ENCODE measurements around the gene MAML3. TPM values are rescaled to one million over a fixed set of nuclear protein-coding genes. Genes with fewer than 3 reads are reported as not detected.
"Not testable (repeated sequence)": the region's sequence is repeated elsewhere in the genome, so short reads cannot be mapped to it uniquely, and the experiment has no call there.

MAML3 gene
- polyA plus RNA-seq, 5 donors: 13.3 to 19.2 (median 16.8) TPM

DNA sequence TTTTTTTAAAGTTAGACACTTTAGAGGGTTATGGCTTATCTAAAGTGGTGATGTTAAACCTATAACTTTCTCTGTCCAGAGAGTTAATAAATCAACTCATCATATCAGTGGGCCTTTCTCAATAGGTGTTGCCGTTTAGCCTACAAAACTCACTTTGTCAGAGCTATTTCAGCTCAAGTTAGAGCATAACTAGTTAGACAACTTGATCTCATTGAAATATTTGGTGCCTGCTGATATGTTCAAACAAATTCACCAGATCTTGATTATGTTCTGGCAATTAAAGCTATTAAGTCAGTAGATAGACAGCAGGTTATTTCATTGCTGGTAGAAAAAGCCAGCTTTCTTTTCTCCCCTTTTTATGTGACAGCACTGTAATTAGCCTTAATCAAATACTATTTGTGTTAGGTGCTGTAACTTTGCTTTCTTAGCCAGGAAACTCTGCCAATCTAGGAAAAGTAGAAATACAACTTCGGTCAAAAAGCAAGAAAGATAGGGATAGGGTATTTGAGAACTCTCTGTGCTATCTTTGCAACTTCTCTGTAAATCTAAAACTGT, 191.8 kb downstream of the MAML3 start:
- no peak for DNase-seq

DNA sequence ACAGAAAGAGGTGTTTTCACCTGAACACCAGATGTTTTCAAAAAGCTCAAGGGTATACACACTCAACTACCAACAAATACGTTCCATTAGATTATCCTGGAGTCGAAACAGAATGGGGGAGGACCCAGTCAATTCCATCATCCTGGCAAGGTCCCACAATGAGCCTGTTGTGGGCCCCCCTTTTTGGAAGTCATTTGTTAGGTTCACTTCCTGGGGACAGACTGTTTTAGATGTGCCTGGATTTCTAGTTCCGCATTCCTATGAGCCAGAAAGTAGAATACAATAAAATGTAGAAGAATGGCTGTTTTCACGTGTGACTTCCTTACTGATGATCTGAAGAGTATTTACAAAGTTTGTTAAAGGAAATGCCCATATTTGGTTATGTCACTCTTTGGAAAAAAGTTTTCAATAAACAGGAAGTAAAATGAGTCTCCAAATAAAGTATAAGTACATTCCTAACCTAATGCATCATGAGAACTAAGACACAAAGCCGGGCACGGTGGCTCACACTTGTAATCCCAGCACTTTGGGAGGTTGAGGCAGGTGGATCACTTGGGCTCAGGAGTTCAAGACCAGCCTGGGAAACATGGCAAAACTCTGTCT, 192.5 kb downstream of the MAML3 start:
- no peak for DNase-seq

DNA sequence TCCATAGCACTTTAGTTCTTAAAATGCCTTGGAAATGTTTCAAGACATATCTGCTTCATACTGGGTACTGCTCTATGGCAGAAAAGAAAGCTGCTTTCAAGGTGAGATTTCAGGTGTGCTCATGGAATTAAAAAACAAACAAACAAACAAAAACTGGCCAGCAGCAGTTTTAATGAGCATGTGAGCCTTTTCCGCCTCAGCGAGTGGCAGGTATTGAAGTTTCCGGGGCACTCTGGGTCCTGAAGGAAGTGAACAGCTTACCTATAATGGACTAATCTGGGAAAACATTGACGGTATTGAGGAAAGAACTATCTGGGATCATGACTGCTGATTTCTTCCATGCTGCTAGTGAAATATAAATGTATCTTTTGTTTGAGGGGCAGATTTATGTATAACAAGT, 194.6 kb downstream of the MAML3 start:
- DNase-seq: no peak

DNA sequence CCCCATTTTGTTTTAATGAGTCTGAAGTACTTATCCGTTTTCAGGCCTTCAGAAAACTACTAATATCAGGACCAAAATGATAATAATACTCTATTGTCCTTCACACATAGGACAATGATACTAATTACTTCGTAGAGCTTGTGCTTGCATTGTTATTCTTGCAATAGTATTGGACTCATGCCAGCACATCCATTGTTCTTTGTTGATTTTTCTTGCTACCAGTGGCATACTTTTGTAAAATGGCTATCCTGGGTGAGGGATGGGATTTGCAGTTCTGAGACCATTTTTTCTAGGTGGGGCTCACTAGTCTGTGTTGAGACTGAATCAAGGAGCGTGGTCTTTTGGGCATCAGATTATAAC, 195.3 kb downstream of the MAML3 start:
- DNase-seq: no peak

DNA sequence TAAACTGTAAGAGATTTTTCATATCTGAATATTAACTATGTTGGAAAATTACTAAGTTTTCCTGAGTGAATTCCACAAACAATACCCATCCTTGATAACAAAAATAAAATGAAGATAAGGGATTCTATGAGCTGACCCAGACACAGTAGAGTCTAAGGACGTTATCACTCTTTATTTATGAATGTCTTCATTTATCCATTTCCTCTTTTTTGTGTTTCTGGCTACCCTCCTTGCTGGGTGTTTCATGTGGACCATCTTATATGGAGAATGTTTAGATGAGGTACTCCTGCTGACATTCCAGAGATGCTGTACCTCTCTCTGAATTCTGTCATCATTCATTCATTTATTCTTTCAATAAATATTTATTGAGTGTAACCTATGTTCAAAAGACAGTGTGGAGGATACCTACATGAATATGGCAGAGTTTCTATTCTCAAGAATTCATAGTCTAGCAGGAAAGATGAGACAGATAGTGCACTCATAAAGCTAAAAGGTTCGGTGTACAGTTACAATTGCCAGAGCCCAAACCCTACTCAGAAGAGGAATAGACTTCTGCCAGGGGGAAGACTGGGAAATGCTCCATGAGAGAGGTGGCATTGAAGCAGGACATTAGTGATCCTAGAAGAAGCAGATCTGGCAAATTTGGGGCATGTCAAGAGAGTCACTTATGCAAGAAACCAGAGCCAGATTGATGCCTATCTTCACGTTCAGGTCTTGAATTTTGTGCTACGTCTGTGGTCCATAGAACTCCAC, 195.8 kb downstream of the MAML3 start:
- no peak for DNase-seq

DNA sequence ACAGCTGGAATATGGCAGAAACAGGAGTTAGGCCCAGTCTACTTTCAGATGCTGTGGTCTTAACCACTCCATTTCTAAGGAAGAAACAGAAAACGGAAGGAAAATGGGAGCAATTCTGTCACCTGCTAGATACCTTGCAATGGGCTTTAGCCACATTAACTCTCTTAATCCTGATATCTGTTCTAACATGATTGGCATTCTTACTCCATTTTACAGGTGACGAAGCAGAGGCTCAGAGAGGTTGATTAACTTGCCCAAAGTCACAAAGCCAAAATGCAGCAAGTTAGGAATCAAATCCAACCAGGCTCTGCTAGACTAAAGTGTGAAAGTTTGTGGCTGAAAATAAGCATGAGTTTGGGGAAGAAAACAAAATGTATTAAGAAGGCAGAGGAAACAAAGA, 196.9 kb downstream of the MAML3 start:
- DNase-seq: no peak

DNA sequence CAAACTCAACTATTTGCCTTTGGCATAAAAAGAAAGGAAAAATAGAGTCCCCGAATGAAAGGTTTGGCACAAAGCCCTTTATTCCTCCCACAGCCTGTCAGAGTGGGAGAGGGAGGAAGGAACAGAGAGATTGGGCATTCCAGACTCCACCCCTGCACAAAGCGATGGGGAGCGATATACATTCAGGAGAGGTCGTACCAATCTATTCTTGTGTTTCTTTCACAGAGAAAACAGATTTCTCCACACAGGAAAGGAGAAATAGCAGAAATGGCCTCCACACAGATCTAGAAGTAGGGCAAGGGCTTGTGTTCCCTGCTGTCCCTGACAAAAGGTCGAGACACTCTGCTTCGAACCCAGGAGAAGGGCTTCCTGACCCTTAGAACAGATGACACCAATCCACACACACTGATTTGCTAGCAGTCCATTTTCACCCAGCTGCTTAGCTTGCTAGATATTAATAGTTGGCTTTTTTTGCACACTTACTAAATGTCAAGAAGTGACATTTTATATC, 197.4 kb downstream of the MAML3 start:
- peak; percentile 64 to 73 for DNase-seq

DNA sequence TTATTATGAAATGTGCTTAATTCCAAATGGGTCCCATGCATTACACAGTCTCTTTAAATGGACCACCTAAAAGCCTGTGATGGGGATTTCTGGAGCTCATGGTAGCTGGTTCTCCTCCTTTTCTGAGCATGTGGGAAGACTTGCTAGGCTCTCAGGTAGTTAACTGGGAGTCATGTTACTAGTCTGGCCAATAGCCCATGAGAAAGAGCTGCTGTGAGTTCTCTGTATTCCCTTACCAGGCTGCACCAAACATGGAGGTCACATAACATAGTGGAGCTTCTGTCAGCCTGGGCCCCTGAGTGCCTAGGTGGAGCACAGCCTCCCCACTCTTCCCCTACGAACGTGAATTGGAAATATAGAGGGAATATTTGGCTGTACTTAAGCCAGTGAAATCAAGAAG, 198.4 kb downstream of the MAML3 start:
- DNase-seq: no peak

DNA sequence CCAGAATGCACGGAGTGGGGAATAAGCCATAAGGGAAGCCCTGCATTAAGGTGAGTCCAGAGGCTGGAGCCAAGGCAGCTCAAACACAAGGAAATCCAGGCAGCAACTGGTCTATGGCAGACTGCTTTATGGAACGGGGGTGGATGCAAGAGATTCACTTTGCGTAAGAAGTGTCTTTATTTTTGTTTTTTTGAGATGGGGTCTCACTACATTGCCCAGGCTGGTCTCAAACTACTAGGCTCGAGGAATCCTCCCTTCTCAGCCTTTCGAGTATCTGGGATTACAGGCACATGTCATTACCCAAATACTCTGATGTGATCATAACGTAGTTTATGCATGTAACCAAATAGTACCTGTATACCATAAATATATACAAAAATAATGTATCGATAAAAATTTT, 199.5 kb downstream of the MAML3 start:
- no peak for DNase-seq

DNA sequence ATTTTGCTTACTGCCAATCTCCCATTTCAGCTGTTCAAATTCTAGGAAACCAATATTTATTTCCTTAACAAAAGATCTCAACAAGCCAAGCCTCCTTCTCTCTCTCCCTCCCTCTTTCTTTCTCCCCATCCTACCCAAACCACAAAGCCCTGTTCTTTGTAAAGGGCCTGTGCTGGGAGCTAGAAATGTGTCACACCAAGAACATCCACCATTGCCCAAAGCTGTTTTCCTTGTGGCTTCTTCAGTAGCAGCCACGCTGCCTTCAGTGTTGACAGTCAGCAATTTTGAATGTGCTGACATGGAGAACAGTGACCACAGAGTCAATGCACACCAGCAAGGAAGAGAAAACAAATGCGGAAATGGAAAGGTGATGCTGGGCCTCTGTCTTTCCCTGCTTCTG, 203.0 kb downstream of the MAML3 start:
- DNase-seq: no peak

DNA sequence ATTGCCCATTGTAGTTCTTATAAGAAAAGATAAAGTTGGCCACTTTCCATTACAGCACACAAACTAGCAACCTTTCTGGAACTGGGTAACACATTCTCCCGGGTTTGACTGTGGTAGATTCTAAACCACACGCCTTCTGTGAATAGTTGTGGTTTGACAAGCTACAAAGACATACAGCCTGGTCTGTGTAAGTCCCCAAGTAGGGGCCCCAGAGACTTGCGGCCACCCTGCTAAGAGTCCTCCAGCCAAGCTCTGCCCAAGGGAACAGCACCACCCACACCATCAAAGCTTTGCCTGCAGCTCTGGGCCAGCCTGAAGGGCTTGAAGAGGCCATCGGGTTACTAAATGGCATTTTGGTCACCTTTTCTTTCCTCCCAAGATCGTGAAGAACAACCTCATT, 203.4 kb downstream of the MAML3 start:
- DNase-seq: no peak

DNA sequence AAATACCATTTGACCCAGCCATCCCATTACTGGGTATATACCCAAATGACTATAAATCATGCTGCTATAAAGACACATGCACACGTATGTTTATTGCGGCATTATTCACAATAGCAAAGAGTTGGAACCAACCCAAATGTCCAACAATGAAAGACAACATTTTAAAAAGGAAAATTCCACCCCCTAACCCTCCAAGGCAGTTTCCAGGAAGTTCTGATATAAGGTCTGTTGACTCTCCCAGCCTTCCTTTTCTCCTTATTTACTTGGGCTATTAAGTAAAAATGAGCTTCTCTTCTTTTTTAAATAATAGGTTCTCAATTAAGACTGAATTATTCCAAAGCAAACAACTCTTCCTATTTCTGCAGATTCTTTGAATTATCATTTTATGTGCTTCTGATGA, 209.1 kb downstream of the MAML3 start:
- DNase-seq: not testable (repeated sequence)

DNA sequence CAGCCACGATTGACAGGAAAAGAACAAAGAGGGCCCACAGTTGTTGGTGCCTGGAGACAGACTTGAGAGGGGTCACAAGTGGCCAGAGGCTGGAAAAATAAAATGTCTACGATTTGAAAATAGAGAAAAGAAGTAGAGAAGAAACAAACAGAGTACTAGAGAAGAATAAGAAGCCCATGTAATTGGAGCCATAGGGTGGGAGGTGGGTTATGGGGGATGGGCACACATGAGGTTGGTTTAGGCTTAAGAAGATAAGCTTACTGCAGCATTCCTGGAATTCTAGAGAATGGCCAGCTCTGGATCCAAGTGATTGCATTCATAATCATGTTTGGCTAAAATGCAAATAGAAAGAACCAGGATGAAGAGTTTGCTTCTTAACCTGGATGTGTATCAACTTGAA, 210.7 kb downstream of the MAML3 start:
- no peak for DNase-seq

DNA sequence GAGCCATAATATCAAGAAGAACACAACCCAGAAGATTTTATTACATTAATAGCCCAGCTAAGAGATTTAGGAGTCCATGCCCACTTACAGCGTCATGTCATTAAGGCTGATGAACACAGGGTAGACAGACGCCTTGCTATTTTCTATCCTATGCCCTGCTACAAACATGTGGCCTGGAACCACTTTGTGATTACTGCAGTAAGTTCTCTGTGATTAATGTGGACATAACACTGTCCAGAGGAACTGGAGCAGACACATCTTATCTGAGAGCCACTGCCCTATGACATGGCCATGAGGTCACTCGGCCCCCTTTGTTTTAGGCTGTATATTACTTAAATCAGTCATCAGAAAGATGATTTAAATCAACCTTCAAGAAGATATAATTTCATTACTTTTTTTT, 211.7 kb downstream of the MAML3 start:
- DNase-seq: no peak

DNA sequence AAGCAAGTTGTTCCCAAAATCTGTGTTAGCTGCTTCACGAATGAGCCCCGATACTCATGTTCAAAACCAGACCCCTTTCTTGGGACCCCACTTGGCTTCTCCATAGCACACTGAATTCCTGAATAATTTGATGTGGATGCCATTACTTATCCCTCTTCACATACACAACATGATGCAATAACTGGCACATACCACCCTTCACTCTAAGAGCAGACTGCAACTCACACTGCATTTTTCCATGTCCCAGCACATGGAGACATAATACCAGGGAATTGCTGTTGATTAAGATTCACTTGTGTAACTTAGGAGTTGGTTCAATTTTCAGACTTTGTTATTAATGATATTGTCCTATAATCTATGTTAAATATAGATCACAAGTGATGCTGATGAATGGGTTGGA, 213.4 kb downstream of the MAML3 start:
- DNase-seq: no peak

DNA sequence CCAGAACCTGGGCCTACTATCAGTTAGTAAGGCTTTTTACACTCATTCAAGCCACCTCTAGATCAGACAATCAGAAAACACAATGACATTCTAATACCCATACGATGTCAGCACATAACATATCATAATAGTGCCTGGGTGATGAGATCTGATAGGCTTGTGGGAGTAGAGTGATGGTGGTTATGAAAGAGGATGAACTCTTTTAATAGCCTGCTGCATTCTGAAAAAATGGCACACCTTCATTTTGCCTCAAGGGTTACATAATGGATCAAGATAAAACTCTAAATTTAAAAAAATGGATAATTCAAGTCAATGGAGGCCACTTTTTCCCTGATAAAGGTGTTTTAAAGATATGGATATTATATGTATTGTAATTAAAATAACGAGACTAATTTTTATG, 215.6 kb downstream of the MAML3 start:
- no peak for DNase-seq

DNA sequence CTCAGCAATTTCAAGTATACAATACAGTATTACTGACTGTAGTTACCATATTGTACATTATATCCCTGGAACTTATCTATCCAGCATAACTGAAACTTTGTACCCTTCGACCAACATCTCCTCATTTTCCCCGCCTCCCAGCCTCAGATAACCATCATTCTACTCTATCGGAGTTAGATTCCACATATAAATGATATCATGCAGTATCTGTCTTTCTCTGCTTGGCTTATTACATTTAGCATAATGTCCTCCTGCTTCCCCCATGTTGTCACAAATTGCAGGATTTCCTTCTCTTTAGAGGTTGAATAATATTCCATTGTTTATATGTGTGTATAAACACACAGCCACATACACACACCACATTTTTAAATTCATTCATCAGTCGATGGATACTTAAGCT, 218.1 kb downstream of the MAML3 start:
- DNase-seq: no peak

DNA sequence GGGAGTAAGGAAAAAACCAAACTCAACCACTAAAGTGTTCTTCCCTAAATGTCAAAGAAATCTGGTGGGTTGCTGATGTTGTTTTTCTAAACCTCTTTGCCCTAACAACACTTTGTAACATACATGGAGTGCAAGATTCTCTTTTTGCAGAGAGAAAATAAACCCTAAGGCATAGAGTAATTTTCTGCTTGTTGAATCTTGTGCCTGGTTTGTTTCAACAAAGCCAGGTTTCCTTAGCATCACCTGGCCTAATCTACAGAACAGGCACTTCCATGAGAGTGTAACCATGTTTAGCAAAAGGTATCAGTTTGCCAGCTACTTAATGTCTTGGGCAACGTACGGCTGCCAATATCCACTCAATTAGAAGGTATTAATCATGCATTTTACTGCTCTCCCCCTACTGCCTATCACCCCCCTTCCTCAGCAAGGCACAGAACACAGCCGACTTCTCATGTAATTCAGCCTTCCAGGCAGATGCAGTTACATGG, 219.2 kb downstream of the MAML3 start:
- DNase-seq: no peak

DNA sequence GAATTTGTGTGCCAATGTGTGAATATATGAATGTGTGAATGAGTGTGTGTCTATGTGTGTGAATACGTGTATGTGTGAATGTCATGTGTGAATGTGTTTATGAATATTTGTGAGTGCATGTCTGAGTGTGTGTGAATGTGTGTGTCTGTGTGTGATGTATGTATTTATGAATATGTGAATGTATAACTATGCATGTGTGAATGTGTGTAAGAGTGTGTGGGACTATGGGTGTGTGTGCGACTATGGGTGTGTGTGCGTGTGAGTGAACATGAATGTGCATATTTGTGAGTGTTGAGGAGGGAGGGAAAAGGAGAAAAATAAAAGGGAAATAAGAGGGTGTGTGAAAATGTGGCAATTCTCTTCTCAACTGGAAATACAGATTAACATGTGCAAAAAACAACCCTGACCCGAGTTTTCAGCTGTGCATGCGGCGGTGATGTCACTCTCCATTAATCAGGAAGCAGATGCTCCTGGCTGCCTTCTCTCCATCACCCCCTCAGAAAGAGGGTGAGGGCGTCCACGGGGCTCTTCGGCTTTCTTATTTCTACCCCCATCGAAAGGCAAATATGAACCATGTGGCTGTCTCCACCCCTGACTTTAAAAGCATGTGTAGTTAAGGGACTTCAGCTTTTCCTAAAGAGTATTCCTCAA, 219.8 kb downstream of the MAML3 start:
- no peak for DNase-seq

DNA sequence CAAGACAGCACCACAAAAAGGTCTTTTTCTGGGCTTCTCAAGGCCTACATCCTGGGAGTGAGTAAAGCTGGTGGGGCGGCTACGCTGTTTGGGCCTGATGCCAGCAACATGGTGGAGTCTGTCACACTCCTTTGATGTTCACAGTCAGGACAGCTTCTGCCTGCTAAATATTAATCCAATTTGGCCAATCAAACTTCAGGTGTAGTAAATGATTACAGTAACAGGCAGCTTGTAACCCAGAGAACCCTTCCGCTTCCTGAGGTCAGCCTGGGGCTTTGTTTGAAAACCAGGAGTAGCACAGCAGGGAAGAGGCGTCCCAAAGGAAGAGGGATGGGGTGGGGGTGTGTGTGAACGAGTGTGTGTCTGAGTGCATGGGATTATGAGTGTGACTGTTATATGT, 220.4 kb downstream of the MAML3 start:
- no peak for DNase-seq

DNA sequence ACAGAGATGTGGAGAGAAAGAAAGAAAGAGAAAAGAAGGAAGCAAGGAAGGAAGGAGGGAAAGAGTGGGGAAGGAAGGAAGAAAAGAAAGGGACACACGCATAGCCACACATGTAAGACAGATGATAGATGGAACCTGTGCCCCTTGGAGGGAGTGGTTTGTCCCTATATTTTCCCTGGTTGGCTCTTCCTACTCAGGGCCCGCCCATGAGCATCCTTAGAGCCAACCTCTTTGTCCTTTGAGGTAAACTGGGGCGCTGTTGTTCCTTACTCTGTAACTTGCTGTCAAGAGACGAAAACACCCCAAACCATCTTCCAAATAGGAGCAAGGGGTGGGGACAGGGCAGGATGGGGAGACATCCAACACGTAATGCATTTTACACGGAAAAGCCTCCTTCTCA, 220.9 kb downstream of the MAML3 start:
- DNase-seq: no peak

DNA sequence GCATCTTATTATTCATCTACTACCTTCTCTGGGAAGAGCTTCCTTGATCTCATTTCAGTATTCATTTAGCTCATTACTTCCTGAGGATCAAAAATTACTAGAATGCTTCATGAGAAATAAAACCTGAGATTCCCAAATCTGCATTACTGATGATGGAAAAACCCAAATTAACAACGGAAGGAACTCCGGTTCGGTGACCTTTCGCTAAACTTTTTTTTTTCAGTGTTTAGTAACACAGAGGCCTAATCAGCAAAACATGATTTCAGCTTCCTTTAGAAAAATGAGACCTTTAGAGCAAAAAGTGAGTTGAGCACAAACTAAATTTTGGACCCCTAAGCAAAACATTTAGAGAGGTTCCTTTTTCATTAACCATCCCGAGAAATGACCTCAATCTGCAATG, 229.2 kb downstream of the MAML3 start:
- DNase-seq: no peak

Data from right lung (tissue), 5 donors.